CD14-positive monocyte (primary cell): ENCODE measurements around the gene DGKH. TPM values are rescaled to one million over a fixed set of nuclear protein-coding genes. Genes with fewer than 3 reads are reported as not detected.
"Not testable (repeated sequence)": the region's sequence is repeated elsewhere in the genome, so short reads cannot be mapped to it uniquely, and the experiment has no call there.

ENCODE experiments used
- DNase-seq, 3 donors: peaks; one replicate each; pipeline ENCODE4 v3.0.0-alpha.2; 2011 to 2022
- H2AFZ ChIP-seq: 2 replicates; pipeline ENCODE4 v1.6.0; 2012; ENCODE audit warnings: mild to moderate bottlenecking, low read depth, low read length, inconsistent platforms; ENCODE audit not compliant: insufficient read depth, poor library complexity, severe bottlenecking
- H3K27ac ChIP-seq, 2 donors: 1 replicate in 1 of 2; 2 replicates in 1 of 2; pipeline ENCODE4 v1.5.1; 2012 to 2013; ENCODE audit warnings: low read length in 2 of 2, control low read depth in 1 of 2, inconsistent platforms in 1 of 2, low read depth in 1 of 2, mild to moderate bottlenecking in 1 of 2
- H3K27me3 ChIP-seq, 2 donors: one replicate each; pipeline versions ENCODE4 v1.6.0 to v1.6.1; 2011 to 2013; ENCODE audit warnings: low read length in 2 of 2; ENCODE audit not compliant: control insufficient read depth in 2 of 2, insufficient read depth in 2 of 2
- H3K36me3 ChIP-seq, 2 donors: replicated peaks in 1 of 2; 1 replicate in 1 of 2; 2 replicates in 1 of 2; pipeline versions ENCODE4 v1.5.1 to v1.6.1; 2012 to 2013; ENCODE audit warnings: low read length in 2 of 2, control low read depth in 1 of 2, inconsistent platforms in 1 of 2, mild to moderate bottlenecking in 1 of 2; ENCODE audit not compliant: insufficient read depth in 2 of 2, control insufficient read depth in 1 of 2
- H3K4me1 ChIP-seq, 2 donors: 1 replicate in 1 of 2; 2 replicates in 1 of 2; pipeline versions ENCODE4 v1.5.1 to v1.6.1; 2012 to 2013; ENCODE audit warnings: low read length in 2 of 2, control low read depth in 1 of 2, inconsistent platforms in 1 of 2, mild to moderate bottlenecking in 1 of 2, moderate library complexity in 1 of 2; ENCODE audit not compliant: insufficient read depth in 2 of 2, control insufficient read depth in 1 of 2
- H3K4me2 ChIP-seq: replicated peaks from 2 replicates; pipeline ENCODE3; 2012; ENCODE audit warnings: low read length, moderate library complexity, mild to moderate bottlenecking; ENCODE audit not compliant: poor library complexity, severe bottlenecking; ENCODE audit errors: extremely low read depth
- H3K4me3 ChIP-seq, 3 experiments: fragments of 200-600 bp in 1 of 3; sonication (generic) in 1 of 3; replicated peaks in 1 of 3; 1 replicate in 2 of 3; 2 replicates in 1 of 3; pipeline ENCODE4 v1.5.1; 2011 to 2013; ENCODE audit warnings: low read length in 3 of 3, mild to moderate bottlenecking in 3 of 3, control low read depth in 2 of 3, low read depth in 2 of 3, inconsistent platforms in 1 of 3, moderate library complexity in 1 of 3
- H3K79me2 ChIP-seq: 2 replicates; pipeline ENCODE4 v1.6.0; 2012; ENCODE audit warnings: mild to moderate bottlenecking, control low read depth, inconsistent platforms, low read length, moderate library complexity; ENCODE audit not compliant: insufficient read depth
- H3K9ac ChIP-seq: 2 replicates; pipeline ENCODE4 v1.6.0; 2017; ENCODE audit warnings: low read length, mild to moderate bottlenecking; ENCODE audit not compliant: insufficient read depth, poor library complexity, severe bottlenecking
- H3K9me3 ChIP-seq, 2 donors: replicated peaks in 1 of 2; 1 replicate in 1 of 2; 2 replicates in 1 of 2; pipeline versions ENCODE4 v1.5.1 to v1.6.1; 2012 to 2013; ENCODE audit warnings: low read length in 2 of 2, control low read depth in 1 of 2; ENCODE audit not compliant: control insufficient read depth in 1 of 2, insufficient read depth in 1 of 2
- H4K20me1 ChIP-seq: 2 replicates; pipeline ENCODE4 v1.6.0; 2012; ENCODE audit warnings: mild to moderate bottlenecking, low read length, control low read depth, moderate library complexity; ENCODE audit not compliant: insufficient read depth
- H3K27ac Mint-ChIP-seq, 7 donors: one replicate each; pipeline ENCODE4 v1.8.0; 2020; ENCODE audit warnings: mild to moderate bottlenecking in 7 of 7, mixed read lengths in 7 of 7, moderate library complexity in 6 of 7, inconsistent platforms in 2 of 7
- H3K27me3 Mint-ChIP-seq, 3 donors: one replicate each; pipeline ENCODE4 v1.8.0; 2021 to 2022; ENCODE audit warnings: low read depth in 3 of 3, mild to moderate bottlenecking in 3 of 3, mixed read lengths in 3 of 3, moderate library complexity in 3 of 3, inconsistent platforms in 1 of 3
- H3K36me3 Mint-ChIP-seq, 2 donors: one replicate each; pipeline ENCODE4 v1.8.0; 2020; ENCODE audit warnings: mixed read lengths in 2 of 2, inconsistent platforms in 1 of 2, mild to moderate bottlenecking in 1 of 2
- H3K4me1 Mint-ChIP-seq: one replicate; pipeline ENCODE4 v1.8.0; 2020; ENCODE audit warnings: mild to moderate bottlenecking, mixed read lengths
- H3K4me3 Mint-ChIP-seq, 2 donors: one replicate each; pipeline ENCODE4 v1.8.0; 2020; ENCODE audit warnings: mild to moderate bottlenecking in 2 of 2, mixed read lengths in 2 of 2, moderate library complexity in 1 of 2
- H3K9me3 Mint-ChIP-seq, 7 donors: one replicate each; pipeline ENCODE4 v1.8.0; 2020 to 2022; ENCODE audit warnings: mixed read lengths in 7 of 7, mild to moderate bottlenecking in 6 of 7, moderate library complexity in 6 of 7, inconsistent platforms in 2 of 7
- WGBS: methylation state at CpG from one replicate; pipeline ENCODE4 v1.1.5; 2013; ENCODE audit warnings: missing lambda C conversion rate; ENCODE audit not compliant: insufficient coverage; 5-methylcytosine and 5-hydroxymethylcytosine counted together
- intact Hi-C, 2 donors: fragments of 100-400 bp; cut with micrococcal nuclease; formaldehyde crosslinking; loops; one replicate each; pipeline versions ENCODE4 v1.15.0 to v1.15.1; 2023
- polyA plus RNA-seq, 3 donors: library from polyadenylated mRNA; depleted of rRNA in 1 of 3; unstranded in 2 of 3; stranded (reverse) in 1 of 3; fragments of 300-500 nt in 2 of 3; fragments of >200 nt in 1 of 3; fragmentation: Illumina TruSeq in 2 of 3; gene quantifications; 1 replicate in 2 of 3; 2 replicates in 1 of 3; pipeline ENCODE4 v1.2.3, GENCODE V29; 2012 to 2021
- TF ChIP-seq, protein P1 (sequence below): fragments of 200-600 bp; IDR thresholded peaks from one replicate; pipeline ENCODE4 v1.8.0; 2022; ENCODE audit warnings: antibody characterized with exemption, mild to moderate bottlenecking

DGKH gene
- polyA plus RNA-seq, 3 donors = 0.10 to 0.79 (median 0.15) TPM

DNA sequence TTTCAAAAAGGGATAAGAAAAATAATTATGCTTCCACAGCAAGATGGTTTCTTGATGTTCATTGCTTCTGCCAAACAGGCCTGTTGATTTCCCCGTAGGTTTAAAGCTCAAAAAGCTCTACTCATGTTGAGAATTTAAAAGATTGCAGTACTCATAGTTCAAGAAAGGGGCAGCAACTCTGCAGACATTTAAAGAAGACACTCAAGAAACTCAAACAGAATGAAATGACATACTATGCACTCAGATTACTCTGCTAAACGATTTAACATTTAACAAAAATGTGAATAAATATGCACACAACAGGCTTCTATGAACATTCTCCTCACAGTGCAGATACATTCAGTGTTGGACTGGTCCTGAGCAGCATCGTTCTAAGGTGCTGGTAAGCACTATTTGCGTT, 22.7 kb downstream of the DGKH start:
- H3K4me2 ChIP-seq, H3K4me3 Mint-ChIP-seq, H3K27me3 Mint-ChIP-seq, H3K36me3 ChIP-seq, H4K20me1 ChIP-seq, H3K9me3 Mint-ChIP-seq, H3K9me3 ChIP-seq, H3K27ac ChIP-seq, H3K36me3 Mint-ChIP-seq, intact Hi-C loops, H3K4me1 Mint-ChIP-seq, H3K4me1 ChIP-seq, H3K79me2 ChIP-seq, DNase-seq, H3K27me3 ChIP-seq, H3K27ac Mint-ChIP-seq, H3K9ac ChIP-seq, H3K4me3 ChIP-seq, H2AFZ ChIP-seq: not testable (repeated sequence)
- WGBS = no CpG with 5 or more reads among the region's 4 CpGs

DNA sequence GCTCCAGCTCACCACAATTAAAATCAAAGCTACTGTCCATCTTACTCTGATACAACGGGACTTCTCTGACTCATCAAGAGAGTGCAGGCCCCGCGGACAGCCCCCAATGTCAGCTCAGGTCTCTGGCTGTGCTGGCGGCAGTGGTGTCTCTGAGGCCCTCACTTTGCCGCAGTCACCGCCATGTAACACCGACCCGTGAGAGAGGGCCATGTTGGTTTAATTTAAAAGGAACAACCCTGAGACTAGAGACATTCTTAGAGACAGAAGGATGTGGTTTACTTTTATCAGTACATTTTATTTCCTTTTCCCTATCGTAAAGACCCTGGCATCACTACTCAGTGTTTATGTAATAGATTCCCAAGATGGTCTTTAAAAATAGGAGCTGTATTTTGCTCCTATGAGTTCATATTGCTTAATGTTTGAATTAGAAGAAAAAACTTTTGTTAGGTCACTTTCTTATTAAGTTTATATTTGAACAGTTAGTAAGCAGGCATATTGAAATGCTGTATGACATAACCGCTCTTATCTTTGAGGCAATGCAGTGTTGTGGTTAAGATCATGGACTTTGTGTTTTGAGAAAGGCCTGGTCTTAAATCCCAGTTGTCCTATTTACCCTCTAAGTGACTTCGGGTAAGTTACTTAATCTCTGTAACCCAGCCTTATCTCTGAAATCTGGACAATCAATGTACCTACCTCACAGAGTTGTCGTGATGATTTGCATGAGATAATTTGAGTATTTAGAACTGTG, 23.4 kb downstream of the DGKH start:
- intact Hi-C loops = no loop called here
- WGBS = 100% methylated on average over 5 of the region's 12 CpGs
- Histone ChIP-seq H3K36me3 (no peaks in the 10 kb centered on the region), H3K9ac (no peak overlapping the region), H3K4me3 (no peak overlapping the region), H2AFZ (no peak overlapping the region), H3K27me3 (no peaks in the 10 kb centered on the region), H4K20me1 (no peaks in the 10 kb centered on the region), H3K79me2 (no peaks in the 10 kb centered on the region), H3K9me3 (no peaks in the 10 kb centered on the region), H3K27ac (no peak overlapping the region), H3K4me1 (no peaks in the 10 kb centered on the region), H3K4me2 (no peak overlapping the region)
- H3K9me3 Mint-ChIP-seq = peaks cover 0 to 3% (median 0%) of the 10 kb centered on the region in 7 donors
- no peaks in the 10 kb centered on the region for H3K36me3 Mint-ChIP-seq
- no peak overlapping the region for H3K4me3 Mint-ChIP-seq
- no peak overlapping the region for H3K27ac Mint-ChIP-seq
- DNase-seq = no peak
- H3K27me3 Mint-ChIP-seq = no peaks in the 10 kb centered on the region
- peaks cover 7% of the 10 kb centered on the region for H3K4me1 Mint-ChIP-seq
- TF ChIP-seq, protein P1, sequence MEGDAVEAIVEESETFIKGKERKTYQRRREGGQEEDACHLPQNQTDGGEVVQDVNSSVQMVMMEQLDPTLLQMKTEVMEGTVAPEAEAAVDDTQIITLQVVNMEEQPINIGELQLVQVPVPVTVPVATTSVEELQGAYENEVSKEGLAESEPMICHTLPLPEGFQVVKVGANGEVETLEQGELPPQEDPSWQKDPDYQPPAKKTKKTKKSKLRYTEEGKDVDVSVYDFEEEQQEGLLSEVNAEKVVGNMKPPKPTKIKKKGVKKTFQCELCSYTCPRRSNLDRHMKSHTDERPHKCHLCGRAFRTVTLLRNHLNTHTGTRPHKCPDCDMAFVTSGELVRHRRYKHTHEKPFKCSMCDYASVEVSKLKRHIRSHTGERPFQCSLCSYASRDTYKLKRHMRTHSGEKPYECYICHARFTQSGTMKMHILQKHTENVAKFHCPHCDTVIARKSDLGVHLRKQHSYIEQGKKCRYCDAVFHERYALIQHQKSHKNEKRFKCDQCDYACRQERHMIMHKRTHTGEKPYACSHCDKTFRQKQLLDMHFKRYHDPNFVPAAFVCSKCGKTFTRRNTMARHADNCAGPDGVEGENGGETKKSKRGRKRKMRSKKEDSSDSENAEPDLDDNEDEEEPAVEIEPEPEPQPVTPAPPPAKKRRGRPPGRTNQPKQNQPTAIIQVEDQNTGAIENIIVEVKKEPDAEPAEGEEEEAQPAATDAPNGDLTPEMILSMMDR = no peak
